Skeletal muscle satellite cell (primary cell): ENCODE measurements around the gene GALR3.
"Not testable (repeated sequence)": the region's sequence is repeated elsewhere in the genome, so short reads cannot be mapped to it uniquely, and the experiment has no call there.

Experiments used
- H3K27me3 ChIP-seq: 2 replicates; pipeline ENCODE4 v1.7.0; 2013; ENCODE audit warnings: low read length; ENCODE audit not compliant: control insufficient read depth, insufficient read depth
- H3K36me3 ChIP-seq: 2 replicates; pipeline ENCODE4 v1.7.0; 2013; ENCODE audit warnings: mild to moderate bottlenecking, control low read depth, low read length; ENCODE audit not compliant: insufficient read depth
- H3K4me1 ChIP-seq: 2 replicates; pipeline ENCODE4 v1.7.0; 2013; ENCODE audit warnings: low read length; ENCODE audit not compliant: control insufficient read depth, insufficient read depth
- H3K4me2 ChIP-seq: 2 replicates; pipeline ENCODE4 v1.7.0; 2013; ENCODE audit warnings: mild to moderate bottlenecking, low read length
- H3K4me3 ChIP-seq: 2 replicates; pipeline ENCODE4 v1.7.0; 2013; ENCODE audit warnings: low read length
- H3K9ac ChIP-seq: 2 replicates; pipeline ENCODE4 v1.7.0; 2013; ENCODE audit warnings: mild to moderate bottlenecking, low read depth, low read length, moderate library complexity
- H3K9me3 ChIP-seq: replicated peaks from 2 replicates; pipeline ENCODE4 v1.7.0; 2013; ENCODE audit warnings: mild to moderate bottlenecking, control low read depth, low read length

GALR3 gene

DNA sequence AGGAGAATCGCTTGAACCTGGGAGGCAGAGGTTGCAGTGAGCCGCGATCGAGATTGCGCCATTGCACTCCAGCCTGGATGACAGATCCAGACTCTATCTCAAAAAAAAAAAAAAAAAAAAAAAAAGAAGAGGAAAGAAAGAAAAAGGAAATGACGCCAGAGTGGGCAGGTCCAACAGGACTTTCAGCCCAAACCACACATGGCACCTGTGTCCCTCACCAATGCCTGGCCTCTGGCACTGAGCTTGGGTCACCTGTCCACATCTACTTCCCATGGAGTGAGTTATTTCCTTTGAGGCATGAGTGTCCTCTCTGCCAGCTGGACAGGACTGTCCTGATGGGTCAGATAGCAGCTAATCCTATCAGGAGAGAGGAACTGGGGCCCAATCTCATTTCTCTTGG lies 30.7 kb upstream of the GALR3 start:
- Histone ChIP-seq H3K36me3 (no peaks in the 10 kb centered on the region), H3K4me3 (no peak overlapping the region), H3K4me1 (no peaks in the 10 kb centered on the region), H3K27me3 (no peaks in the 10 kb centered on the region), H3K9ac (no peak overlapping the region), H3K4me2 (no peak overlapping the region), H3K9me3 (no peaks in the 10 kb centered on the region)

DNA sequence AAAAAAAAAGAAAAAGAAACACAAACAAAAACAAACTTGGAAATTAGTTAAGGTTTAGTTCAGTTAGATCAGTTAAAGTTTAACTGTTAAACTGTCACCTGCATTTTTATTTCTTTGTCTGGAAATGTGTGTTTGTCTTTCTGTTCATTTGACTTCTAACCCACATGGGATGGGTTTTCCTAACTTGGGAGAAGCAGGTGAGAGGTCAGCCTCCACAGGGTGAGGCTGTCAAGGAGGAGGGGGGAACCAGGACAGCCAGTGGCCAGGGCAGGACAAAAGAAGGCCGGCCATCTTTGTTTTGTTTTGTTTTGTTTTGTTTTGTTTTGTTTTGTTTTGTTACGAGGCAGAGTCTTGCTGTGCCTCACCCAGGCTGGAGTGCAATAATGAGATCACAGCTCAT lies 28.8 kb upstream of the GALR3 start:
- H3K9ac ChIP-seq, result no peak overlapping the region
- no peaks in the 10 kb centered on the region for H3K36me3 ChIP-seq

DNA sequence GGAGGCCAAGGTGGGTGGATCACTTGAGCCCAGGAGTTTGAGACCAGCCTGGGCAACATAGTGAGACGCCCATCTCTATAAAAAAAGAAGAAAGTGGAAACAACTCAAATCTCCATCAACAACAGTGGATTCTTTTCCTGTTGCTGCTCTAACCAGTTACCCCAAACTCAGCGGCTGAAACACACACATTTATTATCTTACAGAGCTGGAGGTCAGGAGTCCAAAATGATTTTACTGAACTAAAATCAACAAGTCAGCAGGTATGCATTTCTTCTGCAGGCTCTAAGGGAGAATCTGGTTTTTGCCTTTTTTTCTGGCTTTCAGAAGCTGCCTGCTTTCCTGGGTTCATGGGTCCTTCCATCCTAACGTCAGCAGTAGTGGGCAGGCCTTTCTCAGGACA lies 27.1 kb upstream of the GALR3 start:
- H3K4me3 ChIP-seq, result no peak overlapping the region
- H3K36me3 ChIP-seq, result no peaks in the 10 kb centered on the region
- no peak overlapping the region for H3K9ac ChIP-seq
- H3K4me2 ChIP-seq, result no peak overlapping the region
- peaks cover 5% of the 10 kb centered on the region for H3K27me3 ChIP-seq
- no peaks in the 10 kb centered on the region for H3K9me3 ChIP-seq
- no peaks in the 10 kb centered on the region for H3K4me1 ChIP-seq

More for the DNA sequence above, 28.8 kb upstream of the GALR3 start:
- no peaks in the 10 kb centered on the region for H3K9me3 ChIP-seq
- no peak overlapping the region for H3K4me3 ChIP-seq
- H3K4me1 ChIP-seq, result no peaks in the 10 kb centered on the region
- peaks cover 5% of the 10 kb centered on the region for H3K27me3 ChIP-seq
- no peak overlapping the region for H3K4me2 ChIP-seq

DNA sequence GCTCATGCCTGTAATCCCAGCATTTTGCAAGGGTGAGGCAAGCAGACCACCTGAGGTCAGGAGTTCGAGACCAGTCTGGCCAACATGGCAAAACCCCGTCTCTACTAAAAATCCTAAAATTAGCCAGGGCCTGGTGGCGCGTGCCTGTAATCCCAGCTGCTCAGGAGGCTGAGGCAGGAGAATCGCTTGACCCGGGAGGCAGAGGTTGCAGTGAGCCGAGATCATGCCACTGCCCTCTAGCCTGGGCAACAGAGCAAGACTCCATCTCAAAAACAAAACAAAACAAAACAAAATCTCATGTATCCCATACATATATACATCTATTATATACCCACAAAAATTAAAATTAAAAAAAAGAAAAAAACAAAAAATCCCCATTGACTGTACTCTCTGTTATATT lies 25.9 kb upstream of the GALR3 start:
- not testable (repeated sequence) for H3K4me1 ChIP-seq, H3K4me3 ChIP-seq, H3K9ac ChIP-seq, H3K4me2 ChIP-seq, H3K36me3 ChIP-seq, H3K9me3 ChIP-seq, H3K27me3 ChIP-seq

GRCh38 chr22:37797874-37798500 lies 25.2 kb upstream of the GALR3 start:
- Histone ChIP-seq H3K9me3 (no peaks in the 10 kb centered on the region), H3K4me1 (peaks cover 10% of the 10 kb centered on the region), H3K4me3 (no peak overlapping the region), H3K9ac (no peak overlapping the region), H3K36me3 (no peaks in the 10 kb centered on the region), H3K4me2 (no peak overlapping the region), H3K27me3 (peaks cover 5% of the 10 kb centered on the region)

DNA sequence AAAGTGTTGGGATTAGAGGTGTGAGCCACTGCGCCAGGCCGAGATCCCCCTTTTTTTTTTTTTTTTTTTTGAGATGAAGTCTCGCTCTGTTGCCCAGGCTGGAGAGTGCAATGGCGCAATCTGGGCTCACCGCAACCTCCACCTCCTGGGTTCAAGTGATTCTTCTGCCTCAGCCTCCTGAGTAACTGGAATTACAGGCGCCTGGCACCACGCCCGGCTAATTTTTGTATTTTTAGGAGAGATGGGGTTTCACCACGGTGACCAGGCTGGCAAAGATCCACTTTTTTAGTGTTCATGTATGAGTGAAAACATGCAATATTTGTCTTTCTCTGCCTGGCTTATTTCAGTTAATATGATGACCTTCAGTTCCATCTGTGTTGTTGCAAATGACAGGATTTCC lies 23.2 kb upstream of the GALR3 start:
- H3K4me1 ChIP-seq, result peaks cover 16% of the 10 kb centered on the region
- H3K4me2 ChIP-seq, H3K4me3 ChIP-seq, H3K27me3 ChIP-seq, H3K9ac ChIP-seq, H3K36me3 ChIP-seq, H3K9me3 ChIP-seq: not testable (repeated sequence)

DNA sequence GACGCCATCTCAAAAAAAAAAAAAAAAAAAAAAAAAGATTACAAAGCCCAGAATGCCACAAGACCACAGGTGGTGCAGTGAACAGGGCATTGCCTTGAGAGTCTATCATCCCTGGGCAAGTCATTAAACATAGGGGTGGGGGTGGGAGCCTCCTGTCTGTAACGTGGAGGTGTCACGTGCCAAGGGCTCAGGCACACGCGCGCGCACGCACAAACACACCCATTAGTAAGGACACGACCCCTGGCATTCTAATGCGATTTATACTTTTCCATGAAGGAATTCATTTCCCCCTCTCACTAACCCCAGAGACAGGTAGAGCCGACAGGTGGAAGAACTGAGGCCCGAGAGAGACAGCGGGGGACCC lies 21.3 kb upstream of the GALR3 start:
- H3K36me3 ChIP-seq, result no peaks in the 10 kb centered on the region
- peak overlapping the region; percentile 80 for H3K4me3 ChIP-seq
- H3K4me1 ChIP-seq, result peaks cover 35% of the 10 kb centered on the region
- peak overlapping the region; percentile 89 for H3K4me2 ChIP-seq
- H3K9me3 ChIP-seq, result no peaks in the 10 kb centered on the region
- H3K27me3 ChIP-seq, result peaks cover 5% of the 10 kb centered on the region
- H3K9ac ChIP-seq, result peak overlapping the region; percentile 82

GRCh38 chr22:37802310-37803194 lies 20.6 kb upstream of the GALR3 start:
- Histone ChIP-seq H3K4me1 (peaks cover 40% of the 10 kb centered on the region), H3K4me2 (peak overlapping the region; percentile 89), H3K4me3 (peak overlapping the region; percentile 80), H3K27me3 (peaks cover 5% of the 10 kb centered on the region), H3K9ac (peak overlapping the region; percentile 82), H3K36me3 (no peaks in the 10 kb centered on the region), H3K9me3 (no peaks in the 10 kb centered on the region)

GRCh38 chr22:37803195-37803638 lies 20.0 kb upstream of the GALR3 start:
- H3K36me3 ChIP-seq, result no peaks in the 10 kb centered on the region
- H3K4me1 ChIP-seq, result peaks cover 42% of the 10 kb centered on the region
- no peak overlapping the region for H3K4me3 ChIP-seq
- H3K9me3 ChIP-seq, result no peaks in the 10 kb centered on the region
- no peak overlapping the region for H3K9ac ChIP-seq
- H3K4me2 ChIP-seq, result peak overlapping the region; percentile 89
- no peaks in the 10 kb centered on the region for H3K27me3 ChIP-seq

DNA sequence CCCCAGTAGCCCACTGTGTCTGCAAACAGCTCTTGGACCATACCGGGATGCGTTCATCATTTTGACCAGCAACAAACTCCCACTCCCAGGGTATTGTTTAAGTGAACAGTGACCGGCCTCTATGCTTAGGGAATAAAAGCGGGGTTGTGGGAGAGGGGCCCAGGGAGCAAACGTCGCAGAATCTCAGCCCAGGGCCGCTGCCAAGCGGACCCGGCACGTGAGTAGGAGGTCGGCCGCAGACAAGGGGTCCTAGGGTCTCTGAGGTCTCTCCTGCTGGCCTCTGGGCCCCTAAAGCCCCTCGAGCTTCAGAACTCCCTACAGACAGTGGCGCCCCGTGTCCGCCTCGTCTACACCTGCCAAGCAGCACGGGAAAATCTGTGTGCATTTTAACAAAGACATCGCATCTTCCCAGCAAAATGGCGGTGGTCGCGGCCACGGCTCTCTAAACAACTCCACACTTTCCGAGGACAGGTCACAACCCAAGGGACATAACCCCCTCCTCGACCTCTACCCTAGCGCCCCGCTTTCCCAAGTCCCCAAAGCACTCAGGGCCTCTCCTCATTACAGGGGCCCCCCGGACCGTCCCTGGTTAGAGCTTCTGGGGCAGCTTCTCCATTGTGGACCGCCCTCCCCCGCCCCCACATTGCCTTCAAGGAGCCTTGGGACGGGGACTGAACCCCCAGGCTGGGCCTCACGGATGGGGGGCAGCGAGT lies 19.4 kb upstream of the GALR3 start:
- Histone ChIP-seq H3K4me2 (peak overlapping the region; percentile 99), H3K4me3 (no peak overlapping the region), H3K9me3 (no peaks in the 10 kb centered on the region), H3K4me1 (peaks cover 46% of the 10 kb centered on the region), H3K9ac (no peak overlapping the region), H3K27me3 (no peaks in the 10 kb centered on the region), H3K36me3 (no peaks in the 10 kb centered on the region)

GRCh38 chr22:37804352-37804880 lies 18.8 kb upstream of the GALR3 start:
- Histone ChIP-seq H3K4me2 (peak overlapping the region; percentile 99), H3K27me3 (no peaks in the 10 kb centered on the region), H3K9ac (peak overlapping the region; percentile 97), H3K4me3 (peak overlapping the region; percentile 68), H3K36me3 (no peaks in the 10 kb centered on the region), H3K9me3 (no peaks in the 10 kb centered on the region), H3K4me1 (peaks cover 46% of the 10 kb centered on the region)
